Neuronal stem cell (in vitro differentiated cells): Measurements from ENCODE around the gene MS4A18.
A peak's percentile ranks its signal among the peaks of the same experiment; 100 is the strongest.

ENCODE experiments used
- DNase-seq: peaks from one replicate; pipeline ENCODE4 v3.0.0-alpha.2; 2013; ENCODE audit warnings: low spot score
- H2AFZ ChIP-seq: one replicate; pipeline ENCODE4 v1.6.1; 2013; ENCODE audit warnings: mild to moderate bottlenecking, low read length, inconsistent platforms
- H2AK5ac ChIP-seq: 2 replicates; pipeline ENCODE4 v1.6.1; 2013; ENCODE audit warnings: low read depth, mild to moderate bottlenecking, inconsistent platforms, low read length, moderate library complexity, mixed read lengths
- H2BK120ac ChIP-seq: 2 replicates; pipeline ENCODE4 v1.6.1; 2013; ENCODE audit warnings: low read depth, mild to moderate bottlenecking, inconsistent platforms, low read length, moderate library complexity, mixed read lengths
- H2BK12ac ChIP-seq: one replicate; pipeline ENCODE4 v1.6.1; 2013; ENCODE audit warnings: low read length, inconsistent platforms
- H2BK15ac ChIP-seq: 2 replicates; pipeline ENCODE4 v1.6.1; 2013; ENCODE audit warnings: mild to moderate bottlenecking, low read length, inconsistent platforms, mixed read lengths
- H2BK5ac ChIP-seq: one replicate; pipeline ENCODE4 v1.6.1; 2013; ENCODE audit warnings: inconsistent platforms, mild to moderate bottlenecking, low read length, moderate library complexity
- H3K14ac ChIP-seq: one replicate; pipeline ENCODE4 v1.6.1; 2013; ENCODE audit warnings: low read length, inconsistent platforms
- H3K18ac ChIP-seq: 2 replicates; pipeline ENCODE4 v1.6.1; 2013; ENCODE audit warnings: low read length, inconsistent platforms
- H3K23ac ChIP-seq: 2 replicates; pipeline ENCODE4 v1.6.1; 2013; ENCODE audit warnings: low read depth, mild to moderate bottlenecking, mixed read lengths, low read length, inconsistent platforms; ENCODE audit not compliant: poor library complexity
- H3K27ac ChIP-seq: replicated peaks from 3 replicates; pipeline ENCODE4 v1.5.1; 2013; ENCODE audit warnings: low read length, inconsistent platforms
- H3K27me3 ChIP-seq, 3 experiments: 2 replicates each; pipeline ENCODE4 v1.6.1; 2013; ENCODE audit warnings: low read length in 3 of 3, mild to moderate bottlenecking in 2 of 3, inconsistent platforms in 1 of 3, low read depth in 1 of 3, mixed read lengths in 1 of 3, moderate library complexity in 1 of 3; ENCODE audit not compliant: control insufficient read depth in 3 of 3, insufficient read depth in 3 of 3
- H3K36me3 ChIP-seq, 2 donors: replicated peaks in 1 of 2; 2 replicates each; pipeline ENCODE4 v1.6.1; 2013; ENCODE audit warnings: low read length in 2 of 2; ENCODE audit not compliant: control insufficient read depth in 2 of 2, insufficient read depth in 2 of 2
- H3K4ac ChIP-seq: 2 replicates; pipeline ENCODE4 v1.6.1; 2013; ENCODE audit warnings: inconsistent platforms, mild to moderate bottlenecking, low read length, moderate library complexity
- H3K4me1 ChIP-seq, 2 donors: 1 replicate in 1 of 2; 2 replicates in 1 of 2; pipeline ENCODE4 v1.6.1; 2013; ENCODE audit warnings: low read length in 2 of 2, low read depth in 1 of 2; ENCODE audit not compliant: control insufficient read depth in 2 of 2, insufficient read depth in 1 of 2
- H3K4me2 ChIP-seq: one replicate; pipeline ENCODE4 v1.6.1; 2013; ENCODE audit warnings: mild to moderate bottlenecking, low read length, inconsistent platforms; ENCODE audit not compliant: insufficient read depth, poor library complexity, severe bottlenecking
- H3K4me3 ChIP-seq, 2 donors: 2 replicates each; pipeline ENCODE4 v1.5.1; 2013; ENCODE audit warnings: low read length in 2 of 2, mild to moderate bottlenecking in 2 of 2, inconsistent platforms in 1 of 2, moderate library complexity in 1 of 2
- H3K79me1 ChIP-seq: one replicate; pipeline ENCODE4 v1.6.1; 2013; ENCODE audit warnings: low read depth, mild to moderate bottlenecking, inconsistent platforms, low read length, moderate library complexity
- H3K9ac ChIP-seq: one replicate; pipeline ENCODE4 v1.6.1; 2013; ENCODE audit warnings: mild to moderate bottlenecking, low read depth, low read length, inconsistent platforms; ENCODE audit not compliant: poor library complexity
- H3K9me3 ChIP-seq, 2 donors: replicated peaks in 1 of 2; 2 replicates each; pipeline versions ENCODE3 to v1.6.1; 2013; ENCODE audit warnings: low read length in 2 of 2, mild to moderate bottlenecking in 2 of 2, inconsistent platforms in 1 of 2, low read depth in 1 of 2, mixed read lengths in 1 of 2, moderate library complexity in 1 of 2; ENCODE audit not compliant: control insufficient read depth in 2 of 2, insufficient read depth in 1 of 2
- H4K8ac ChIP-seq: one replicate; pipeline ENCODE4 v1.6.1; 2013; ENCODE audit warnings: low read depth, mild to moderate bottlenecking, inconsistent platforms, low read length, moderate library complexity
- H4K91ac ChIP-seq: one replicate; pipeline ENCODE4 v1.6.1; 2013; ENCODE audit warnings: low read length, low read depth, mild to moderate bottlenecking, inconsistent platforms; ENCODE audit not compliant: poor library complexity
- WGBS, 2 donors: extraction: QIAGEN DNeasy Blood & Tissue Kit; methylation state at CpG; one replicate each; pipeline ENCODE4 v1.1.7; 2013; ENCODE audit warnings: missing lambda C conversion rate in 2 of 2, mixed read lengths in 1 of 2; ENCODE audit not compliant: insufficient read length in 2 of 2, insufficient replicate concordance in 1 of 2; ENCODE audit errors: extremely low coverage in 2 of 2; 5-methylcytosine and 5-hydroxymethylcytosine counted together

The MS4A18 gene

GRCh38 chr11:60785136-60785535 lies 60.6 kb downstream of the MS4A18 start, which contains the start of gene MS4A10:
MS4A10 (plus strand) TSS chr11:60785333; CDS start chr11:60790336, 5,003 bp downstream.
- no peaks in the 10 kb centered on the region for H3K27me3 ChIP-seq
- H2BK15ac ChIP-seq = no peak within 1 kb of the TSS
- H2BK5ac ChIP-seq = no peak within 1 kb of the TSS
- no peak within 1 kb of the TSS for H4K91ac ChIP-seq
- H2AFZ ChIP-seq = no peak within 1 kb of the TSS
- no peak within 1 kb of the TSS for H3K14ac ChIP-seq
- no peak within 1 kb of the TSS for H3K23ac ChIP-seq
- H3K36me3 ChIP-seq = no peaks in the 10 kb centered on the region
- no peak within 1 kb of the TSS for H2BK120ac ChIP-seq
- H3K4me3 ChIP-seq = no peak within 1 kb of the TSS
- peak within 1 kb of the TSS; percentile 15 for H3K9ac ChIP-seq
- no peaks in the 10 kb centered on the region for H3K9me3 ChIP-seq
- no peak within 1 kb of the TSS for H4K8ac ChIP-seq
- H3K4me1 ChIP-seq = peaks cover 0 to 3% of the 10 kb centered on the region in 2 donors
- WGBS, 2 donors = no CpG with 5 or more reads among the region's 9 CpGs
- H3K4ac ChIP-seq = no peak within 1 kb of the TSS
- no peak within 1 kb of the TSS for H2AK5ac ChIP-seq
- no peak within 1 kb of the TSS for H3K4me2 ChIP-seq
- H3K18ac ChIP-seq = peak within 1 kb of the TSS; percentile 55
- no peak within 1 kb of the TSS for H2BK12ac ChIP-seq
- no peak within 1 kb of the TSS for H3K27ac ChIP-seq
- no peak for DNase-seq
- H3K79me1 ChIP-seq = no peaks in the 10 kb centered on the region

GRCh38 chr11:60785806-60786361 lies 61.4 kb downstream of the MS4A18 start:
- H3K27me3 ChIP-seq = no peaks in the 10 kb centered on the region
- H4K91ac ChIP-seq = no peak overlapping the region
- H3K36me3 ChIP-seq = no peaks in the 10 kb centered on the region
- H2BK5ac ChIP-seq = no peak overlapping the region
- no peak overlapping the region for H3K4me3 ChIP-seq
- no peak overlapping the region for H3K18ac ChIP-seq
- no peak overlapping the region for H3K14ac ChIP-seq
- no peaks in the 10 kb centered on the region for H3K79me1 ChIP-seq
- no CpG with 5 or more reads among the region's 8 CpGs for WGBS, 2 donors
- H3K4me1 ChIP-seq = peaks cover 0 to 3% of the 10 kb centered on the region in 2 donors
- H2BK12ac ChIP-seq = no peak overlapping the region
- H2BK15ac ChIP-seq = no peak overlapping the region
- no peaks in the 10 kb centered on the region for H3K9me3 ChIP-seq
- H4K8ac ChIP-seq = no peak overlapping the region
- H2BK120ac ChIP-seq = no peak overlapping the region
- H3K9ac ChIP-seq = no peak overlapping the region
- no peak overlapping the region for H3K4me2 ChIP-seq
- no peak overlapping the region for H3K4ac ChIP-seq
- H2AFZ ChIP-seq = no peak overlapping the region
- DNase-seq = no peak
- H3K23ac ChIP-seq = no peak overlapping the region
- H3K27ac ChIP-seq = no peak overlapping the region
- H2AK5ac ChIP-seq = no peak overlapping the region

- DNase-seq = no peak
- no peak overlapping the region for H3K27ac ChIP-seq
Measured at GRCh38 chr11:60786811-60787567, 62.5 kb downstream of the MS4A18 start.

GRCh38 chr11:60788401-60789125 lies 64.0 kb downstream of the MS4A18 start:
- Histone ChIP-seq H3K4me2 (no peak overlapping the region), H2AFZ (no peak overlapping the region), H2AK5ac (no peak overlapping the region), H3K27me3 (no peaks in the 10 kb centered on the region), H2BK12ac (no peak overlapping the region), H2BK5ac (no peak overlapping the region), H3K9me3 (peaks cover 7 to 14% of the 10 kb centered on the region in 2 donors), H2BK15ac (no peak overlapping the region), H4K91ac (no peak overlapping the region), H3K79me1 (no peaks in the 10 kb centered on the region), H3K4me1 (peaks cover 0 to 3% of the 10 kb centered on the region in 2 donors), H3K23ac (no peak overlapping the region), H3K14ac (no peak overlapping the region), H3K9ac (no peak overlapping the region), H2BK120ac (no peak overlapping the region), H3K18ac (no peak overlapping the region), H3K4ac (no peak overlapping the region), H4K8ac (no peak overlapping the region), H3K27ac (no peak overlapping the region), H3K36me3 (no peaks in the 10 kb centered on the region), H3K4me3 (no peak overlapping the region)
- WGBS, 2 donors = no CpG with 5 or more reads among the region's 7 CpGs
- DNase-seq = no peak

More at GRCh38 chr11:60786811-60787567, 62.5 kb downstream of the MS4A18 start:
- H4K91ac ChIP-seq = no peak overlapping the region
- H3K36me3 ChIP-seq = no peaks in the 10 kb centered on the region
- no peak overlapping the region for H3K9ac ChIP-seq
- WGBS, 2 donors = no CpG with 5 or more reads among the region's 15 CpGs
- H3K27me3 ChIP-seq = no peaks in the 10 kb centered on the region
- H3K9me3 ChIP-seq = peaks cover 7 to 8% of the 10 kb centered on the region in 2 donors
- no peak overlapping the region for H3K23ac ChIP-seq
- H3K4me3 ChIP-seq = no peak overlapping the region
- H2AK5ac ChIP-seq = no peak overlapping the region
- H2BK12ac ChIP-seq = no peak overlapping the region
- H3K4me1 ChIP-seq = peaks cover 0 to 3% of the 10 kb centered on the region in 2 donors
- H3K4ac ChIP-seq = no peak overlapping the region
- no peak overlapping the region for H3K14ac ChIP-seq
- H2BK120ac ChIP-seq = no peak overlapping the region
- no peak overlapping the region for H2BK5ac ChIP-seq
- no peaks in the 10 kb centered on the region for H3K79me1 ChIP-seq
- H4K8ac ChIP-seq = no peak overlapping the region
- no peak overlapping the region for H2BK15ac ChIP-seq
- H3K18ac ChIP-seq = peak overlapping the region; percentile 54
- no peak overlapping the region for H3K4me2 ChIP-seq
- no peak overlapping the region for H2AFZ ChIP-seq
